ENCODE results near the gene PKHD1. TPM values are rescaled to one million over a fixed set of nuclear protein-coding genes. Genes with fewer than 3 reads are reported as not detected.

Gene PKHD1
- total RNA-seq, 6 experiments from 2014 or later, result 1.2 to 3.0 (median 2.3) TPM

DNA sequence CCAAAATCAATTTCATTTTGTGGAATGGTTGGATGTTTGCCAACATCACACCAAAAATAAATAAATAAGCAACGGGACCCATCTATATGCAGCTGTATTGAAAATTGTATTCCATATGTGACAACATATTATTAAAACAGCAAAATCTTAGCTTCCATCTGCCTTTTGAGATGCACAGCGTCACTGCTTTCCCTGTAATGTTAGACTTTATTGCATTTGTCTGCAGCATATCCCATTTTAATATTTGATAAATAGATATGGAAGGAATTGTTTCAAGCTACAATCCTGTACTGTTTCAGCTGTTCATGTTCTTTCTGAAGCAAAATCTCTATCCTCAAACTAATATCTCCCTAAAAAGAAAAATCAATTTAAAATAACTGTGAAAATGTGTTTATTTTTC is 509.1 kb downstream of the PKHD1 start:
- Histone ChIP-seq H3K27me3 (no peaks in the 10 kb centered on the region), H3K4me3 (no peak overlapping the region), H3K4me1 (no peaks in the 10 kb centered on the region), H3K9me3 (no peaks in the 10 kb centered on the region), H3K27ac (no peak overlapping the region), H3K36me3 (no peaks in the 10 kb centered on the region)
- no peak for ATAC-seq
- intact Hi-C loops (cut with DNase I), result no loop called here
- TF ChIP-seq, protein P1, sequence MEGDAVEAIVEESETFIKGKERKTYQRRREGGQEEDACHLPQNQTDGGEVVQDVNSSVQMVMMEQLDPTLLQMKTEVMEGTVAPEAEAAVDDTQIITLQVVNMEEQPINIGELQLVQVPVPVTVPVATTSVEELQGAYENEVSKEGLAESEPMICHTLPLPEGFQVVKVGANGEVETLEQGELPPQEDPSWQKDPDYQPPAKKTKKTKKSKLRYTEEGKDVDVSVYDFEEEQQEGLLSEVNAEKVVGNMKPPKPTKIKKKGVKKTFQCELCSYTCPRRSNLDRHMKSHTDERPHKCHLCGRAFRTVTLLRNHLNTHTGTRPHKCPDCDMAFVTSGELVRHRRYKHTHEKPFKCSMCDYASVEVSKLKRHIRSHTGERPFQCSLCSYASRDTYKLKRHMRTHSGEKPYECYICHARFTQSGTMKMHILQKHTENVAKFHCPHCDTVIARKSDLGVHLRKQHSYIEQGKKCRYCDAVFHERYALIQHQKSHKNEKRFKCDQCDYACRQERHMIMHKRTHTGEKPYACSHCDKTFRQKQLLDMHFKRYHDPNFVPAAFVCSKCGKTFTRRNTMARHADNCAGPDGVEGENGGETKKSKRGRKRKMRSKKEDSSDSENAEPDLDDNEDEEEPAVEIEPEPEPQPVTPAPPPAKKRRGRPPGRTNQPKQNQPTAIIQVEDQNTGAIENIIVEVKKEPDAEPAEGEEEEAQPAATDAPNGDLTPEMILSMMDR (IDR thresholded peaks at IDR 0.05), result no peak
- no peak for TF ChIP-seq POLR2A (IDR thresholded peaks at IDR 0.05)
- DNase-seq, result no peak
- WGBS (ENCODE audit: insufficient coverage, low coverage, low lambda C conversion rate, missing lambda C conversion rate), result 62% methylated on average over 2 of the region's 2 CpGs

GRCh38 chr6:51574040-51574439 is 513.4 kb downstream of the PKHD1 start:
- Histone ChIP-seq H3K27me3 (no peaks in the 10 kb centered on the region), H3K27ac (no peak overlapping the region), H3K9me3 (no peaks in the 10 kb centered on the region), H3K4me3 (no peak overlapping the region), H3K36me3 (no peaks in the 10 kb centered on the region), H3K4me1 (no peaks in the 10 kb centered on the region)
- 89% methylated on average over 1 of the region's 1 CpG for WGBS (ENCODE audit: insufficient coverage, low coverage, low lambda C conversion rate, missing lambda C conversion rate)
- DNase-seq (no peak), ATAC-seq (no peak)
- TF ChIP-seq POLR2A (IDR thresholded peaks at IDR 0.05), result no peak
- TF ChIP-seq, protein P1 (IDR thresholded peaks at IDR 0.05), result no peak
- intact Hi-C loops (cut with DNase I), result no loop called here

DNA sequence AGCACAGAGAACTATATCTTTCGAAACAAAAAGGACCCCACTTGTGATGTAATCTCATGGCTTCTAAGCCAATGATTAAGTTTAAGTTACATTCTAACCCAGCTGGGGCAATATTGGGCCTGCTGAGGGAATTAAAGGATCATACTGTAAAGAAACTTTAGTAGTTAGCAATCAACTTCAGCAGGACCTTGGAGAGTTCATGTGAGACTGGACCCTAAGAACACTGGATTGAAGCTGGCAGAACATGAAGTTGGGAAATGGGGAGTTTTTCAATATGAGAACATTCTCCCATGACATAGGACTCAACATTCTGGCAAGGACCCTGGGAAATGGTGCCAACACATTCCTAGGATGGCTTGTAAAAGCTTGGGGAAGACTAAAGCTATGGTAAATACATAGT is 516.2 kb downstream of the PKHD1 start:
- DNase-seq (no peak), ATAC-seq (no peak)
- Histone ChIP-seq H3K27me3 (no peaks in the 10 kb centered on the region), H3K36me3 (no peaks in the 10 kb centered on the region), H3K4me1 (no peaks in the 10 kb centered on the region), H3K9me3 (no peaks in the 10 kb centered on the region), H3K27ac (no peak overlapping the region), H3K4me3 (no peak overlapping the region)
- intact Hi-C loops (cut with DNase I), result no loop called here
- TF ChIP-seq, protein P1 (IDR thresholded peaks at IDR 0.05), result no peak
- no peak for TF ChIP-seq POLR2A (IDR thresholded peaks at IDR 0.05)
- WGBS (ENCODE audit: insufficient coverage, low coverage, low lambda C conversion rate, missing lambda C conversion rate), result 91% methylated on average over 1 of the region's 1 CpG

DNA sequence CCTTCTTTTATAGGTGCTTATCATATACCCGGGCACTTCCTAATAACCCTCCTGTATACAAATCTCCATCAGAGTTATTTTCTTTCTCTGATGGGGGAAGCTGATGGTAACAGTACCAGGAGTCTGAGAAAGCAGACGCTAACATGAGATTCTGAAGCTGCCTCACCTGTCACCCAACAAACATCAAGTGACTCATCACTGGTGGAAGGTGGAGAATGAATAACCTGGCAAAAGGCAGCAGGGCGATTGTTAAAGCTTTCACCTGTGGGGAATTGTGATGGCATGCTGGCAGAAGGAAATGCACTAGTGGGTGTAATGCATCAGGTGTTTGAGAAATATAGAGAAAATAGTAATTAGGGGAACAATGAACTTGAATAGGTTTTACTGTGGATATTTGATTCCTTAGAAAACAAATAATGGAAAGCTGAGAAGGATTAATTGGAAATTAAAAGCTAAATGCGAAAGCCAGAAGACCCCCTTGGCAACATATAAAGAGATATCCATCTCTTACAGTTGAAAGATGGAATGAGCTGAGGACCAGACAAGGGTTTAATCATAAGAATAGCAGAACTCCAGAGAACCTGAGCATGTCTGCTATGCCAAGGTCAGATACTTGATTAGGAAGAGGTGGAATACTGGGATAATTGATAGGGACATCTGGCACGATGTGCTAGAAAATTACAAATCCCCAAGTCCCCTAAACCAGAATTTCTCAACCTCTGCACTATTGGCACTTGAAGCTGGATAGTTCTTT is 517.1 kb downstream of the PKHD1 start:
- intact Hi-C loops (cut with DNase I), result no loop called here
- DNase-seq (no peak), ATAC-seq (no peak)
- Histone ChIP-seq H3K4me1 (no peaks in the 10 kb centered on the region), H3K4me3 (no peak overlapping the region), H3K36me3 (no peaks in the 10 kb centered on the region), H3K27me3 (no peaks in the 10 kb centered on the region), H3K27ac (no peak overlapping the region), H3K9me3 (no peaks in the 10 kb centered on the region)
- TF ChIP-seq, protein P1 (IDR thresholded peaks at IDR 0.05), result no peak
- no peak for TF ChIP-seq POLR2A (IDR thresholded peaks at IDR 0.05)
- 80% methylated on average over 5 of the region's 5 CpGs for WGBS (ENCODE audit: insufficient coverage, low coverage, low lambda C conversion rate, missing lambda C conversion rate)
